Activated CD4-positive, alpha-beta T cell treated with anti-CD3 and anti-CD28 coated beads for 4 hours (primary cell): ENCODE results near the gene DUSP10.

ENCODE experiments used
- DNase-seq, 2 donors: peaks; one replicate each; pipeline ENCODE4 v3.0.0-alpha.2; 2020

Gene DUSP10

DNA sequence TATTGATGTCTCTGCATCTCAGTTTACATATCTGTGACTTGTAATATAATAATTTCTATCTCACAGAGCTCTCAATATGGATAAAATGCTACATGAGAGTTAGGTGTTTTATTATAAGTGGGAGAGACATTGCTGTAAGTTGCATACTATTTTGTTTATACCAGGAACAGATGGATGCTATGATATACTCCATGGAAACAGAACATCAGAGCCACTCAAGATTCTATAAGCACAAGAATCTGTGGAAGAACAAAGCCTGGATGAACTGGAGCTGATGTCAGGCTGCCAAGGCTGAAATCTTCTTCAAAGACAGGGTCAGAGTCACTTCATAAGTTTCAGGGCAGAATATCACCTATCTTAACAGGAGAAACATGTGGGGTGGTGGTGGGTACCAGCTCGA, 30.2 kb downstream of the DUSP10 start:
- no peak for DNase-seq

DNA sequence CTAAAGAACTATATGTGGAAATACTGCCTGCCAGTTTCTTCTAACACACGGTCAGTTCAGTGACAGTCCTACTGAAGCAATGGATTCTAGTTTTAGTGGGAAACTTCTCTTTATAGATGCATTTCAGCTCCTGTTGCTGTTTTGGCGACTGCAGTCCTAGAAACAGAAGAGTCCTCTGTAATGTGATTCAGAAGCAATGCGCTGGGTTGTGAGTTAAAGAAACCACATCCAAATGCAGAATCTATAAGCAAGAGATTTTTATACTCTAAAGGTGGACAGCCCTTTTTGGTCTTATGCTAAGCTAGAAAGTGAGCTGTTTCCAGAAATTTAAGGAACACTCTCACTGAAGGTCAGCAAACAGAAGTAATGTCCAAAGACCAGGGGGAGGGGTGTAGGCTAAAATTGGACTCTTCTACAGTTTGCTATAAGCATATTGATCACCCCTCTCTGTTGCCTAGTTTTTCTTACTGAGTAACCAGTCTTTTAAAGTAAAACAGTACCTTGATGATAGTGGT, 30.8 kb downstream of the DUSP10 start:
- DNase-seq: no peak

DNA sequence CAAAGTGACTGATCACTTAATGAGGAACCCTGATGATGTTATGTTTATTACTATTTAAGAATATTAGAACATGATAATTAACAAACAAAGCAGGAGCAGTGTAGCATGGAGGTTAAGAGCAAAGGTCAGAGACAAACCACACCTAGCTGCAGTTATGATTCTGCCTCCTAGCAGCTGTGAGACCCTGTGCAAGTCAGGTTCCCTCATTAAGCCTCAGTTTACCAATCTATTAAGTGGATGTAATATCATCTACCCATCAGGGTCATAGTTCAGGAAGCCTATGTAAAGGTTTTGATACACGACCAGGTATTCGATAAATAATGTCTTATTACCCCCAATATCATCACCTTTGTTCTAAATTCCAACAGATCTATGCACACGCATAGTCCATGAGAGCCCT, 32.0 kb downstream of the DUSP10 start:
- no peak for DNase-seq

DNA sequence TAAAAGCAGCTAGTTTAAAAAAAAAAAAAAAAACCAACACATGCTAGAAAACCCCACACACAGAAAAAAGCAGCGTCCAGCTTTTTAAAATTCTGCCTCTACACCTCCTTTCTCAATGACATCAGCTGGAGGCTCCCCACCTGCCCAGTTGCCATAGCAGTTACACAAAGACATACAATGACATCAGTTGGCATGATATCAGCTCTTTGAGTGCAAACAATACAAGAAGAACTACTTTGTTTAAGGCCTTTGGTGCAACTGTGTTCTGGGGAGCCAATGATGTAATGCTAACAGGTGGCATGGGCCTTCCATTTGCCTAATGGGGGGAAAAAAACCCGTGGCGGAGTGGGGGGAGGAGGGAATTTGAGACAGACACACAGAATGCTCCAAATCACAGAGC, 32.9 kb downstream of the DUSP10 start:
- peak; percentile 14 to 20 for DNase-seq

DNA sequence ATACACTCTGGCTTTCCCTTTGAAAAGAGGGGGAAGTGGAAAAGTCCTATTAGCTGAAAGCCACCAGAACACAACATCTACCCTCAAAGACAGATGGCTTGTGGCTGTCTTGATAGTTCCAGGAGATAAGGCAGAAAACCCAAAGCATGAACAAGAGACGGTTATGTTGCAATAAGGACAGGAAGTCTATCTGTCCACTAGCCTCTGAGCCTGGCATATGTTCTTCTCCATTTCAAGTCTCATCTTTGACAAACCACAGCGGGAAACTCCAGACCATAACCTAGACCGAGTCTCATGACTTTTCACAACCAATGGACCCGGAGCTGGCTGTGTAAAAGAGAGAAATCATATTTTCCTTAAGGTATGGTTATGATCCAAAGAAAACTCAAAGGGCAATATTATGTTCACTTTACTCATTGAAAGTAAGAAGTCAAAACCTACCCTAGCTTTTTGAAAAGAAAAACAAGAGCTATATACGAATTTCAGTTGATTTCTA, 33.8 kb downstream of the DUSP10 start:
- peak; percentile 24 to 33 for DNase-seq

DNA sequence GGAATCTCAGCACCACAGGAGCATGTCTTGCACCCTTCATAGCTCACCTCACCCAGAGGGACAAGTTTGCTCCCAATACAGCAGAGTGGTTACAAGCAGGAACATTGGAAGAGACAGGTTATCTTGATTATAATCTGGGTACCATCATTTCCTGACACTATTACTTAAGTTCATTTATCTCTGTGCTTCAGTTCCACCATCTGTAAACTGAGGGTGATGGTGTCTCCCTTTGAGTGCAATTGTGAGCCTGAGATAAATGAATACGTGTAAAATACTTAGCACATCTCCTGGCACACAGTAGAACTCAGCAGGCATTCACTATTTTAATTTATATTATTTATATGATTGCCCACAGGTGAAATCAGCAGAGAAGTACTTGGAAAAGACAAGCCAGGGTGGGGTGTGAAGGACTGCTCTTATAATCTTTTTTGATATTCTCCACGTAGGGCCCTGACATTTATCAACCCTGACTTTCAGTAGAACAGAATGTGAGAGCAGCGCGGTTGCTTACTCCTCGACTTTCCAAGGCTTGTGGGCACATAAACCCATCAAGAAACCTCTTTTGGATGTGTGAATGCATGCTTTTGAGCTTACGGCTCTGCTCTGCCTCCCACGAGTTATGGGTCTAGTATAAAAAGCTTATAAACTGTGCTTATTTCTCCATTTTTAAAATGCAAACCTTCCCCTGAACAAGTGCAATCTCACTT, 34.9 kb downstream of the DUSP10 start:
- DNase-seq: no peak

DNA sequence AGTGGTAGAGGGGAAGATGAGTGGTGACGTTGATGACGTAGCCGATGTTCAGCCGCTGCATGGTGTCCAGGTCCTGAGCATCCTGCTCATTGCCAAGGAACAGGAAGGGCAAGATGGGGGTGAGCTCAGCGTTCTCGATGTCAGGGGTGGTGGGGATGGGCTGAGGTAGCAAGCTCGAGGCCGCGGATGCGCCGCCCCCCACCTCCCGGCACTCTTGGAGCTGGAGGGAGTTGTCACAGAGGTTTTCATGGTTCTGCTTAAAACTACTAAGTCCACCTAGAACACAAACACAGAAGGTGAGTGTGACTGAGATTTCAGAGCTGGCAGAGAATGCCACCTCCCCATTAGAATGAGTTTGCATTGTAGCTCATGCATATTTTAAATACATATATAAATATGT, 35.7 kb downstream of the DUSP10 start:
- DNase-seq: no peak

DNA sequence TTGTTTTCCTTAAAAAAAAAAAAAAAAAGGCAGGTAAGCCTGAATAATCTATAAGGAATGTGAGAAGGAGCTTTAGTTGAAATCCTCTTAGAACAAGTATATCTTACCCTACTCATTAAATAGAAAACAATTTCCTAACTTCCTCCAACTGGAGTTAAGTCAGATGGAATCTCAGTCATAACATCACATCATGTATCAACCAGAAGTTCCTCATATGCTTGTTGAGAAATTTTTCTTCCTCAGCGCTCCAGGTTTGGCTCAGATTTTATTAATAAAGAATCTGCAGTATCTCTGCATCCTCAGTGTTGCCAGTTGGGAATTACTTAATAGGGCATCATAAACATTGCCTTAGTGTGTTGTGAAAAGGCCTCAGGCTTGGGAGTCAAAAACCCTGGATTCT, 37.6 kb downstream of the DUSP10 start:
- DNase-seq: no peak

DNA sequence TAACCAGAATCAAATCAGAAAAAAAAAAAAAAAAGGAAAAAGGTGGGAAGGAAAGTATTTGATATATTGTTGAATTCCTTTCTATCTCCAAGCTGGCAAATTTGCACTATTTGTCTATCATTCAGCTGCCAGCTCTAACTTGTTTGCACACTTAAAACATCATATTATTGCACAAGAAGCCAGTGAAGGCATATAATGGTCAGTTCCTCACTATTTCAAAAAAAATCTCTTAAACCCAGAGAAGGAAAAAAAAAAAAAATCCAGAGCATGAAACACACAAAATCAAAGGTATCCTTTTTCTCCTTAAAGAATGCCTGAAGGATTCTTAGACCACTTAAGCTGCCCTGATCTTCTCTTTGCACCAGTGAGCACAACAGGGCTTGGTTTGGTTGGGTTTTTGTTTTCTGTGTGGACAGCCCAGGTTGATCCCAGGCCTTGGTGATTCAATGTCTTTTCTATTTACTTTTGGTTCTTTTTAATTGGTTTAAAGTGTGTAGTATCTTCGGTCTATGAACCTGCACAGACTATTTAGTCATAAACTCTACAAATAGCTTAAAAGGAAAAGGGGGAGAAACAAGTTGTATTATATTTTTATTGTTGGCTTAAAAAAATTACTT, 40.2 kb downstream of the DUSP10 start:
- no peak for DNase-seq

DNA sequence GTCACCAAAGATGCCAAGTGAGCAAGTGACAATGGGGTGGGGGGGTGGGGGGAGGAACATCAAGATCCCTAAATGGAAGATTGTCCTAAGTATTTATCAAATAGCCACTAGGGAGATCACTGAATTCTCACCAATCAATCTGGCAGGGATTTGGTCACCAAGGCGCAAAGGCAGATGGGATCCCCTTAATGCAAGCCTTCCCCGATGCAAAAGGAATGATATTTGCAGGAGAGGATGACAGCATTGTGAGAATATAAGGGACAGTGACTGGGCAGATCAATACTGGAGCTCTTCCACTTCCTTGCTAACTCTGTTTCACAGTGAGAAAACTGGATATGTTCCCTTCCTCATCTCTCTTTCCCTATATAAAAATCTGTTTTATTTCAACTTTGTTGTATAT, 40.9 kb downstream of the DUSP10 start:
- DNase-seq: no peak

DNA sequence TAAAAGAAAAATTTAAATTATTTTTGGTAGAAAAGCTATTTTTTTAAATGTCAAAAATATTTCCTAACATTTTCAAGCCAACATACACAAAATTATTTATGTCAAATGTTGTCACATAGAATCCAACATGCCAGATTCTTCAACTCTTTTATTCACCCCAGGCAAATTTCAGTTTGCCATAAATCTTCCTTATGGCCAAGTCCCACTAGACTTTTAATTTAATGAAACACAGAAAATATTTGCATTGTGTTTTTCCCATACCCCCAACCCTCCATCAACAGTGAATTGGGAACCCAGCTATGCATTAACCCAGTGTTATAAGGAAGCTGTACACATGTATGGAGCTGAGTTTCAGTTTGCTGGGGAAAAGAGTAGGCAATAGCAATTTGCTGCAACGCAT, 41.4 kb downstream of the DUSP10 start:
- DNase-seq: no peak

DNA sequence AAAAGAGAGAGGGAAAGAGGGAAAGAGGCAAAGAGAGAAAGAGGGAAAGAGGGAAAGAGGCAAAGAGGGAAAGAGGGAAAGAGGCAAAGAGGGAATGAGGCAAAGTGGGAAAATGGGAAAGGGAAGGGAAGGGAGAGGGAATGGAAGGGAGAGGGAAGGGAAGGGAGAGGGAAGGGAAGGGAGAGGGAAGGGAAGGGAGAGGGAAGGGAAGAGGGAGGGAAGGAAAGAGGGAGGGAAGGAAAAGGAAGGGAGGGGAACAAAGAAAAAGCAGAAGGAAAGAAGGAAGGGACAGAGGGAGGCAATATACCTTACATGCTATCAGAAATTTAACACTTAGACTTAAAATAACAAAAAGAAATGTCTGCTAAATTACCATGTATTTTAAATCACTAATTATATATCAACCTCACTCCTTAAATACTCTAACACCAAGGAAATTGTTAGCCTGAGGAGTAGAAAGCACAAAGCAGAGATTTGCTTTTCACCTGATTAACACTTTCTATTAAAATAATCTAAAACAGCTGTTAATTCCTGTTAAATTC, 41.8 kb downstream of the DUSP10 start:
- DNase-seq: no peak

DNA sequence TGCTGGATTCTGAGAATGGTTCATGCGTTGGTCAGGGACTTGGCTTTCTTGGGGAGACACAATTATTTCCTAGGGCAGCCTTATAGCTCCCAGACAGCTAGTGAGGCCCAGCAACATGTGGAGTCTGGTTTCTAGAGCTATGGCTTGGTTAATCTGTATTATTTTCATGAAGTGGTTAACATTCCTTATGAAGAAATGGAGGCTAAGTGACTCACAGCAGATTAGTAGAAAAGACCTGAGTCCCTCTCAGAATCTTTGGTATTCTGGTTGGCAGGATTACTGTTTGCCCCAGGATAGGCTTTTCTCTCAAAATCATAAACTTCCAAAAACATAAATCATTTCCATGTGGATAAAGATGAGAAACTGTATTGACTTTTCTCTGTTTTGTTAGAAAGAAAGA, 42.3 kb downstream of the DUSP10 start:
- no peak for DNase-seq

DNA sequence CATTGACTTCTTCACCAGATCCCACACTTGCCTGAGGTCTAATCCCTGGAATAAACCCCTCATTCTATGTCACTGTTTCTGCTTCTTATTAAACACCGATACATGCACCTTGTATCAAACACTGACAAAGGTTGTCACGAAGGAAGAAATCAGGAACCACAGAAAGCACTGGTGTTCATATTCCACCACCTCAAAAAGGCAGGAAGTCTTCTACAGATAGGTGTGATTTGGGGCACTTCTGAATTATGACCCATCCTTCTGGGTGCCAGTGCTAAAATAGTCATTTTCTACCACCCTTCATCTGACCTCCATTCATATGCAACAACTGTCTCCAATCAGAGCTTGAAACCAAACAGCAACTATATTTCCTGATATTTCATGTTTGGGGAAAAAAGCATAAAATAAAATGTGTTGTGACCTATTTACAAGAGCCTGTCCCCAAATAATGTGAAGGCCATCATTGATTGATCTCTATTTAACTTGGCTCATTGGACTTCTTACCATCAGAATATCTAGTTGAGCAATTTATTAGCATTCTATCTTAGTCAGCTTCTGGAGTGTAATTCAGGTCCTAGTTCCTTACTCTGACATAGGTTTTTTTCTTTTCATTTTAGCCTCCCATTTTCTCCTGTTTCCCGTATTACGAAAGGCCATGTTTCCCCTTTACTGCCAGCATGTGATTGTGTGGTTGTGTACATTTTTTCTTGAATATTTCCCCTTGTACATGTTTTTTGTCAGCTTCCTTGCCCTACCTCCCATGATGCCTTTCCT, 43.1 kb downstream of the DUSP10 start:
- no peak for DNase-seq

DNA sequence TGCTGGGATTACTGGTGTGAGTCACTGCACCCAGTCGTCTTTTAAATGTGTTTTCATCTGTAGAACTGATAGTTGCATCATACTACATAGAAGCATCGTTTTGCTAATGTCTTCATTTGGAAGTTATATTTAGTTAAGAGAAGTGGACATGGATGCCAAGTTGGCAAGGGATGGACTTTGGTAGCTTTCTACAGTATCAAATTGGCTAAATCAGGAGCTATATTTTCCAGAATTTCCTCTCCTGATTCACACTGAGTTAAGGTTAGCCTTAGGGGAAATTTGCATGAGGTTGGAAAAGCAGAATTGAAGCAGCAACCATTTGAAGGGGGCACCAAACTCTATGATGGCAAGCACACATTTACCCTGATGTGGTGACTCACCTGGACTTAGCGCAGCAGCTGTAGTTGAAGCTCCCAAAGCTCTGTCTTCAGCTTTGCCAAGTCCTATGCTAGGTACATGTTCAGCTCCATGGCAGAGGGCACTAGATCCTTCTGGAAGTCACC, 43.9 kb downstream of the DUSP10 start:
- no peak for DNase-seq

DNA sequence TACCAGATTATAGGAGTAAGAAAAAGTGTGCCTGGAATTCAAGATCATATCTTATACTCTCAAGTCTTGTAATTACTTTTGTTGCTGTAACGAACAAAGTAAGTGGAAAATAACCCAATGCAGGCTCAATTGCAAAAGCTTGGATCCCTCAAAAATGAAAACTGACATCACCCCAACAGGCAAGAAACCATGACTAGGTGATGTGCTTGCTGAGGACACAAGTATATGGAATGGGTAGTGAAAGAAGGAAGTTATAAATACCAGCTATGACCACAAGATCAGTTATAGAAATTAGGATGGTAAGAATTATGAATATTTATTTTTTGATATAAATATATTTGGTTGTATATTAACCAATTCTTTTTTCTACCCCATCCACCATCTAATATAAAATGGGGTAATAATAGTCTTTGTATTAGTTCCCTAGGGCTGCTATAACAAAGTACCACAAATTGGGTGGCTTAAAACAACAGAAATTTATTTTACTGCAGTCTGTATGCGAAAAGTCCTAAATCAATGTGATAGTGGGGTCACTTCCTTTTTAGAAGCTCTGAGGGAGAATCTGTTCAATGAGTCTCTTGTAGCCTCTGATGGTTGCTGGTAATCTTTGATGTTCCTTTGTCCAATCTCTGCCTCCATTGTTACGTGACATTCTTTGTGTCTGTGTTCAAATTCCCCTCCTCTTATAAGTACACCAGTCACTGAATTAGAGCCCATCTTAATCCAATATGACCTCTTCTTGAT, 45.0 kb downstream of the DUSP10 start:
- no peak for DNase-seq

DNA sequence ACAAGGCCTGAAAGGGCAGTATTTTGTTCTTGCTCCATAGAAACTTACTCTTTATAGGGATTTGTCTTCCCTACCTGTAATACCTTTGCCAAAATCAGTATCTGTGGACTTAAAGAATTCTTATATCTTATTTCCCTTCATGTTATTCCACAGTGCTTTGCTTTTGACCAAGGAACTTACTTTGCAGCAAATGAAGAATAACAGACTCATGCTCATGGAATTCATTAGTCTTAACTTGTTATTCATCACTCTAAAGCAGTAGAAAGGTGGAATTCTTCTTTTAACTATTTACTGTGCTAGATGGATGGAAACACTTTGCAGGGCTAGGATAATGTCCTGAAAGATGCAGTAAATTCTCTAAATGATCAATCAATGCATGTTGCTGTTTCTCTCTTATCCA, 45.9 kb downstream of the DUSP10 start:
- no peak for DNase-seq

DNA sequence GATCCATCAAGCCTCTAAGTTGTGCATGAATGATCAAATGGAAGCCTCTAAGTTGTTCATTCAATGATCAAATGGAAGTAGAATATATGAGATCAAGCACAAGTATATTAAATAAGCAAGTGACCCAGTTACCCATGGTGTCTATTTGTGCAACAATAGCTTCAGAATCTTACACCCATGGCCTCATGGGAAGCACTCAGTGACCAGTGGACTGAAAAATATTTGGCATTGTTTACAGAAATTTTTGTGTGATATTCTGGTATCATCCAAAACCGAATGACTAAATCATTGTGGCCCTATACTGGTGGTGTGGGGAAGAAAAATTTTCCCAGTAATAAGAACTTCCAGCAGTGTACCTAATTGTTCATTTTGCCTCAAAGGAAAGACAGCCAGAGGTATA, 46.6 kb downstream of the DUSP10 start:
- no peak for DNase-seq

DNA sequence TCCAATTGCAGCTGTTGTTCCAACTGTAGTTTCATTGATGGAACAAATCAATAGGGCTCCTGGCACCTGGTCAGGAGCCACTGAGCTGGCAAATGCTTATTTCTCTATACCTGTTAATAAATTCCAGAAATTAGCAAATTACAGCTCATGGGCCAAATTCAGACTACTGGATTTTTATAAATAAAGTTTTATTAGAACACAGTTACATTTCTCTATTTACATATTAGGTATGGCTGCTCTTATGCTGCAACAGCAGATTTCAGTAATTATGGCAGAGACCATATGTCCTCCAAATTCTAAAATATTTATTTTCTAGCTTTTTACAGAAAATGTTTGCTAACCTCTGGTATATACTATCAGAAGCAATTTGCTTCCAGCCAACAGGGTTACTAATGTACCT, 47.8 kb downstream of the DUSP10 start:
- no peak for DNase-seq

DNA sequence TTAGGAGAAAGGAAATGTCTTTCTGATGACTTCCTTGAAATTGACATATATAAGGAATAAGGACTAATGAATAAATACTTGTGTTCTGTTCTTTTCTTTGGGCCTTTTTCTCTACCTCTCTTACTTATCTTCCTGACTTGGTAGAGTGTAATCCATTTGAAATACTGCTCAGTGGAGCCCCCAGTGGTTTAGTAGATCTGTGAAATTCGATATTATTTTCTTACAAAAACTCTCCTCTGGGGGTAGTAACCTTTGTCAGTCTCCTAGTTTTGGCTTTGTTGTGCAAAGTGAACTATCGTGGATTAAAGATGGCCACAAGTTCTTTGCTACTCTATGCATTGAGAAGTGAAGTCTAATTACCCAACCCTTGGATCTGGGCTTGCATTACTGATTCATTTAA, 48.8 kb downstream of the DUSP10 start:
- no peak for DNase-seq

DNA sequence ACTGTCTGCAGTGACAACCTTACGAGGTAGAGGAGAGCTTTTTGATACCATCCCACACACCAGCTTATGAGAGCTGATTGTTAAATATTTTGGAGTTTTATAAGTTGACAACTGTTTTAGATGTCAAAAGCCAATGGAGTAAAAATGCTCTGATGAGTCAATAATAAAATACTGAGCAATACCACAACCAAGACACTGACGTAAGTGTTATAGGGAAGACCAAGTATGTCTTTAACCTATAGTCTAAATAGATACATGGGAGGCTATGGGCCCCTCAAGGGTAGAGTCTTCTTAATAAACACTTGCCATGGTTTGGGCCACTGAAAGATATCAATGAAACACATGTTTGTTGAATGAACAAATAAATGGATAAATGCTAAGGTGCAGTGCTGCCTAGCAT, 49.2 kb downstream of the DUSP10 start:
- no peak for DNase-seq

DNA sequence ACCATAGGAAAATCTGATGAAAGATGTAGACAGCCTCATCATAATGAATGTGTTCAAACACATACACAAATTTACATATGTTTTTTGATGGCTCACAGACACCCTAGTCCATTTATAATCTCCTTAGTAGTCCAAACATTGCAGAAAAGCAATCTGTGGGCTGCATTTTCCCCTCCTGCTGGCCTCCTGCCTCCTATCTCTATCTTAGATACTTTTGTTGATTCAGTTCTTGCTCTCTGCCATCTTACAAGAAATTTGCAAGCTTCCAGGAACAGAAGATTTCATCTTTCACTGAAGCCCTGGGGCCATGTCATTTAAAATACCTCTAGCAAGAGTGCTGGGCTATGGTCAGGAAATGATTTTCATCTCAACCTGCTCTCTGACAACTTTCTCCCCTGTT, 50.6 kb downstream of the DUSP10 start:
- no peak for DNase-seq

DNA sequence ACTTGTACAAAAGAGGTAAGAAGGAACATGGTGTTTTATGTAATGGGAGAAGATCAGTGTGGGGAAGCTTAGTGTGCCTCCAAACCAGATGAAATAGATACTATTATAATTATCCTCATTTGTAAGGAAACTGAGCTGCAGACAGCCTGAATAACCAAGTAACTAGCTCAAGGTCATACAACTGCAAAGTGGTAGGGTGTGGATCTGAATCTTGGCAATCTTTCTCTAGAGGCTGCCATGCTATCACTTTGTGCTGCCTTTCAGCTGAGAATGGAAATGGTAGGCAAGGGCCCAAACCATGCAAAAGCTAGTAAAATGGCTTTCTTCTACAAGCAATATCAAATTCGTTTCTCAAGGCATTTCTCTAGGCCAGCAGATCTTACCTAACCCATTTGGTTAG, 51.0 kb downstream of the DUSP10 start:
- DNase-seq: no peak
